Measurements from ENCODE around the gene ITPKB. TPM values are rescaled to one million over a fixed set of nuclear protein-coding genes. Genes with fewer than 3 reads are reported as not detected.

ITPKB gene
- total and polyA plus RNA-seq, 2 experiments from 2014 or later: 0.31 to 5.2 TPM

DNA sequence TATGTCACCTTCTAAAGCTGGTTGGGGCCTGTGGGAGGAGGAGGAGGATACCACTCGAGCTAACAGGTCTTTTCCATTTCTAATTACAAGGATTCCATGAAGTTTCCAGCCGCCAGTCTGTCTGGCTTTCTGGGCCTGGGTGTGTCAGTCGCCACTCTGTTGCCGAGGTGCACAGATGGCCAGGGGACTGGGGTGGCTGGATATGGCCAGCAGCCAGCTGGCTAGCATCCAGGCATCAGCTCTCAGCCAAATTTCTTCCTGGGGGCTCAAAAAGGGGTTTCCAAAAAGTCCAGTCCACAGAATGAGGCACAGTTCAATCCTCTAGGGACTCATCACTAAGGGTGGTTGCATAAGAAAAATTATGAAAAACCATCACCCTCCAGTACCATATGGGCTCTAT is 32.4 kb downstream of the ITPKB start:
- peaks cover under 1% of the 10 kb centered on the region for H3K27me3 Mint-ChIP-seq (ENCODE audit: insufficient read depth, low read depth, poor library complexity)
- no peaks in the 10 kb centered on the region for H3K36me3 ChIP-seq (ENCODE audit: insufficient read depth)
- H3K27ac Mint-ChIP-seq: no peak overlapping the region
- no peaks in the 10 kb centered on the region for H3K9me3 Mint-ChIP-seq
- H3K4me3 Mint-ChIP-seq: no peak overlapping the region
- H3K4me1 ChIP-seq (ENCODE audit: insufficient read depth): peaks cover 18% of the 10 kb centered on the region
- peaks cover 29% of the 10 kb centered on the region for H3K4me1 Mint-ChIP-seq
- H3K4me2 ChIP-seq: no peak overlapping the region
- no peak overlapping the region for H3K4me3 ChIP-seq
- no peaks in the 10 kb centered on the region for H3K79me2 ChIP-seq (replicated peaks; ENCODE audit: insufficient read depth)
- no peak for ATAC-seq
- TF ChIP-seq, protein P1, sequence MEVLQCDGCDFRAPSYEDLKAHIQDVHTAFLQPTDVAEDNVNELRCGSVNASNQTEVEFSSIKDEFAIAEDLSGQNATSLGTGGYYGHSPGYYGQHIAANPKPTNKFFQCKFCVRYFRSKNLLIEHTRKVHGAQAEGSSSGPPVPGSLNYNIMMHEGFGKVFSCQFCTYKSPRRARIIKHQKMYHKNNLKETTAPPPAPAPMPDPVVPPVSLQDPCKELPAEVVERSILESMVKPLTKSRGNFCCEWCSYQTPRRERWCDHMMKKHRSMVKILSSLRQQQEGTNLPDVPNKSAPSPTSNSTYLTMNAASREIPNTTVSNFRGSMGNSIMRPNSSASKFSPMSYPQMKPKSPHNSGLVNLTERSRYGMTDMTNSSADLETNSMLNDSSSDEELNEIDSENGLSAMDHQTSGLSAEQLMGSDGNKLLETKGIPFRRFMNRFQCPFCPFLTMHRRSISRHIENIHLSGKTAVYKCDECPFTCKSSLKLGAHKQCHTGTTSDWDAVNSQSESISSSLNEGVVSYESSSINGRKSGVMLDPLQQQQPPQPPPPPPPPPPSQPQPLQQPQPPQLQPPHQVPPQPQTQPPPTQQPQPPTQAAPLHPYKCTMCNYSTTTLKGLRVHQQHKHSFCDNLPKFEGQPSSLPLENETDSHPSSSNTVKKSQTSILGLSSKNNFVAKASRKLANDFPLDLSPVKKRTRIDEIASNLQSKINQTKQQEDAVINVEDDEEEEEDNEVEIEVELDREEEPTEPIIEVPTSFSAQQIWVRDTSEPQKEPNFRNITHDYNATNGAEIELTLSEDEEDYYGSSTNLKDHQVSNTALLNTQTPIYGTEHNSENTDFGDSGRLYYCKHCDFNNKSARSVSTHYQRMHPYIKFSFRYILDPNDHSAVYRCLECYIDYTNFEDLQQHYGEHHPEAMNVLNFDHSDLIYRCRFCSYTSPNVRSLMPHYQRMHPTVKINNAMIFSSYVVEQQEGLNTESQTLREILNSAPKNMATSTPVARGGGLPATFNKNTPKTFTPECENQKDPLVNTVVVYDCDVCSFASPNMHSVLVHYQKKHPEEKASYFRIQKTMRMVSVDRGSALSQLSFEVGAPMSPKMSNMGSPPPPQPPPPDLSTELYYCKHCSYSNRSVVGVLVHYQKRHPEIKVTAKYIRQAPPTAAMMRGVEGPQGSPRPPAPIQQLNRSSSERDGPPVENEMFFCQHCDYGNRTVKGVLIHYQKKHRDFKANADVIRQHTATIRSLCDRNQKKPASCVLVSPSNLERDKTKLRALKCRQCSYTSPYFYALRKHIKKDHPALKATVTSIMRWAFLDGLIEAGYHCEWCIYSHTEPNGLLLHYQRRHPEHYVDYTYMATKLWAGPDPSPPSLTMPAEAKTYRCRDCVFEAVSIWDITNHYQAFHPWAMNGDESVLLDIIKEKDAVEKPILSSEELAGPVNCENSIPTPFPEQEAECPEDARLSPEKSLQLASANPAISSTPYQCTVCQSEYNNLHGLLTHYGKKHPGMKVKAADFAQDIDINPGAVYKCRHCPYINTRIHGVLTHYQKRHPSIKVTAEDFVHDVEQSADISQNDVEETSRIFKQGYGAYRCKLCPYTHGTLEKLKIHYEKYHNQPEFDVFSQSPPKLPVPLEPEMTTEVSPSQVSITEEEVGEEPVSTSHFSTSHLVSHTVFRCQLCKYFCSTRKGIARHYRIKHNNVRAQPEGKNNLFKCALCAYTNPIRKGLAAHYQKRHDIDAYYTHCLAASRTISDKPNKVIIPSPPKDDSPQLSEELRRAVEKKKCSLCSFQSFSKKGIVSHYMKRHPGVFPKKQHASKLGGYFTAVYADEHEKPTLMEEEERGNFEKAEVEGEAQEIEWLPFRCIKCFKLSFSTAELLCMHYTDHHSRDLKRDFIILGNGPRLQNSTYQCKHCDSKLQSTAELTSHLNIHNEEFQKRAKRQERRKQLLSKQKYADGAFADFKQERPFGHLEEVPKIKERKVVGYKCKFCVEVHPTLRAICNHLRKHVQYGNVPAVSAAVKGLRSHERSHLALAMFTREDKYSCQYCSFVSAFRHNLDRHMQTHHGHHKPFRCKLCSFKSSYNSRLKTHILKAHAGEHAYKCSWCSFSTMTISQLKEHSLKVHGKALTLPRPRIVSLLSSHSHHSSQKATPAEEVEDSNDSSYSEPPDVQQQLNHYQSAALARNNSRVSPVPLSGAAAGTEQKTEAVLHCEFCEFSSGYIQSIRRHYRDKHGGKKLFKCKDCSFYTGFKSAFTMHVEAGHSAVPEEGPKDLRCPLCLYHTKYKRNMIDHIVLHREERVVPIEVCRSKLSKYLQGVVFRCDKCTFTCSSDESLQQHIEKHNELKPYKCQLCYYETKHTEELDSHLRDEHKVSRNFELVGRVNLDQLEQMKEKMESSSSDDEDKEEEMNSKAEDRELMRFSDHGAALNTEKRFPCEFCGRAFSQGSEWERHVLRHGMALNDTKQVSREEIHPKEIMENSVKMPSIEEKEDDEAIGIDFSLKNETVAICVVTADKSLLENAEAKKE (CRISPR knock-in tag; IDR thresholded peaks at IDR 0.05): no peak
- TF ChIP-seq NANOG (IDR thresholded peaks at IDR 0.05; ENCODE audit: borderline replicate concordance) (no peak), JUNB (IDR thresholded peaks at IDR 0.05; ENCODE audit: unreplicated experiment) (no peak), ZNF114 (CRISPR knock-in tag; IDR thresholded peaks at IDR 0.05) (no peak), EZH2 (IDR thresholded peaks at IDR 0.05; ENCODE audit: low read depth, unreplicated experiment) (no peak), STAT1 (IDR thresholded peaks at IDR 0.05; ENCODE audit: unreplicated experiment) (no peak), ZNF331 (CRISPR knock-in tag; IDR thresholded peaks at IDR 0.05; ENCODE audit: low read depth) (no peak), EZH2phosphoT487 (IDR thresholded peaks at IDR 0.05; ENCODE audit: unreplicated experiment) (no peak)
- TF ChIP-seq, protein P2, sequence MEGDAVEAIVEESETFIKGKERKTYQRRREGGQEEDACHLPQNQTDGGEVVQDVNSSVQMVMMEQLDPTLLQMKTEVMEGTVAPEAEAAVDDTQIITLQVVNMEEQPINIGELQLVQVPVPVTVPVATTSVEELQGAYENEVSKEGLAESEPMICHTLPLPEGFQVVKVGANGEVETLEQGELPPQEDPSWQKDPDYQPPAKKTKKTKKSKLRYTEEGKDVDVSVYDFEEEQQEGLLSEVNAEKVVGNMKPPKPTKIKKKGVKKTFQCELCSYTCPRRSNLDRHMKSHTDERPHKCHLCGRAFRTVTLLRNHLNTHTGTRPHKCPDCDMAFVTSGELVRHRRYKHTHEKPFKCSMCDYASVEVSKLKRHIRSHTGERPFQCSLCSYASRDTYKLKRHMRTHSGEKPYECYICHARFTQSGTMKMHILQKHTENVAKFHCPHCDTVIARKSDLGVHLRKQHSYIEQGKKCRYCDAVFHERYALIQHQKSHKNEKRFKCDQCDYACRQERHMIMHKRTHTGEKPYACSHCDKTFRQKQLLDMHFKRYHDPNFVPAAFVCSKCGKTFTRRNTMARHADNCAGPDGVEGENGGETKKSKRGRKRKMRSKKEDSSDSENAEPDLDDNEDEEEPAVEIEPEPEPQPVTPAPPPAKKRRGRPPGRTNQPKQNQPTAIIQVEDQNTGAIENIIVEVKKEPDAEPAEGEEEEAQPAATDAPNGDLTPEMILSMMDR (conservative IDR thresholded peaks at IDR 0.05; ENCODE audit: low read depth in 2 of 2): no peak
- TF ChIP-seq, protein P3, sequence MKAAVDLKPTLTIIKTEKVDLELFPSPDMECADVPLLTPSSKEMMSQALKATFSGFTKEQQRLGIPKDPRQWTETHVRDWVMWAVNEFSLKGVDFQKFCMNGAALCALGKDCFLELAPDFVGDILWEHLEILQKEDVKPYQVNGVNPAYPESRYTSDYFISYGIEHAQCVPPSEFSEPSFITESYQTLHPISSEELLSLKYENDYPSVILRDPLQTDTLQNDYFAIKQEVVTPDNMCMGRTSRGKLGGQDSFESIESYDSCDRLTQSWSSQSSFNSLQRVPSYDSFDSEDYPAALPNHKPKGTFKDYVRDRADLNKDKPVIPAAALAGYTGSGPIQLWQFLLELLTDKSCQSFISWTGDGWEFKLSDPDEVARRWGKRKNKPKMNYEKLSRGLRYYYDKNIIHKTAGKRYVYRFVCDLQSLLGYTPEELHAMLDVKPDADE (IDR thresholded peaks at IDR 0.05): no peak
- H4K20me1 ChIP-seq (replicated peaks; ENCODE audit: insufficient read depth): no peaks in the 10 kb centered on the region
- H2AFZ ChIP-seq: no peak overlapping the region
- no peaks in the 10 kb centered on the region; the same call in 1 of the 2 replicates for H3K27me3 ChIP-seq (ENCODE audit: insufficient read depth)
- no peaks in the 10 kb centered on the region for H3K36me3 Mint-ChIP-seq (ENCODE audit: low read depth)
- no peak for DNase-seq (ENCODE audit: low spot score)
- no peaks in the 10 kb centered on the region; the same call in 1 of the 2 replicates for H3F3A ChIP-seq (replicated peaks; ENCODE audit: low read depth)
- H3K9me2 ChIP-seq (ENCODE audit: insufficient read depth): no peaks in the 10 kb centered on the region
- H3K27ac ChIP-seq (ENCODE audit: low read depth): no peak overlapping the region

Measured in GM23338 (cell line).